ENCODE data around the gene ARAP2. TPM values are rescaled to one million over a fixed set of nuclear protein-coding genes. Genes with fewer than 3 reads are reported as not detected.

The ARAP2 gene
- total RNA-seq, 1 donor from 2014 or later: 29.5 TPM

DNA sequence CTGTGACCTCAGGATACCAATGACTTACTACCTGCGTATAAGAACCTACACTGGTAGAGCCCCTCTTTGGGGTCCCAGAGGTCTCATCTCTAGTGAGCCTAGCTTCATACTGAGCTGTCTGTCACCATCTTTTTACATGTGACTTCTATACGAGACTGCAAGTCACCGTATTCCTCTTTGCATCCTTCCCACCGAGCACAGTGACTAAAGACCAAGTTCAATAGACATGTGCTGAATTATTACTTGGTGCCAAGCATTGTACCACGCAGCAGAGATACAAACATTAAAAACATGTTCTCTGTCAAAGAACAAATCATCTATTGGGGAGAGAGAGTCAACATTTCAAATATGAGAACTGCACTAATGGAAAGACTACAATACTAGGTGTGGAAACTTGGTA is 16.4 kb downstream of the ARAP2 start:
- Mint-ChIP-seq H3K4me3 (ENCODE audit: low read depth) (no peak overlapping the region), H3K27ac (no peak overlapping the region), H3K27me3 (ENCODE audit: low read depth) (no peaks in the 10 kb centered on the region), H3K36me3 (ENCODE audit: low read depth) (peaks cover 45% of the 10 kb centered on the region), H3K9me3 (peaks cover 7% of the 10 kb centered on the region), H3K4me1 (ENCODE audit: low read depth) (peaks cover 28% of the 10 kb centered on the region)
- intact Hi-C loops (cut with micrococcal nuclease): no loop called here
- DNase-seq (ENCODE audit: low spot score): no peak

DNA sequence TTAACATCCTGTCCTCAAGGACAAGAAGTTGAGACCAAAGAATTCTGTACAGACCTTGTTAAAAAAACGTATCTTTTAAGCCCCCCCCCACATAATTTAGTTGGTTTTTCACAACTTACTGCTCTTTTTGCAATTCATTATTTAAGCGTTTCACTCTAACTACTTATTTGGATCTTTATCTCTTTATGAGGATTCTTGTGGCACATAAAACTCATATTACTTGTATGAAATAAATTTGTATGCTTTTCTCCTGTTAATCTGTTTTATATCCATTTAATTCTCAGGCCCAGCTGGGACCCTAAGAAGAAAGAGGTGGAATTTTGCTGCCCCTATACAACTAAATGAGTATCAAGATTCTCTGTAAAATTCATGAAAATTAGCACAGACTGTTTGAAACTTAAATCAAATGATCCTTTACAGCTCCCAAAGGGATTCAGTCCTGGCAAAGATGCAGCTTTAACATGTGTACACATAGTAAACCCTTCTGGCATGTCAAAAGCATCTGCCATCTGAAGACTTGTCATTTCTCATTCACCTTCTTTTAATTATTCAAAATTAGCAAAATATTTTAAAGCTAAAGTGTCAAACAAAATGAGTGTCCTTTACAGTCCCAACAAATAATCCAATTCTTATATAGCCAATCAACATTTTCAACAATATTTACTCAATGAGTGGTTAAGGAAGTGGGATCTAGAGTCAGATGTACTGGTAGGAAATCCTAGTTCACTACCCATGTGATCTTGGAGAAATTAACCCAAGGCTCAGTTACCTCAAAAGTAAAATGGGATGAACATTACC is 17.7 kb downstream of the ARAP2 start:
- Mint-ChIP-seq H3K27ac (no peak overlapping the region), H3K36me3 (ENCODE audit: low read depth) (peaks cover 37% of the 10 kb centered on the region)

DNA sequence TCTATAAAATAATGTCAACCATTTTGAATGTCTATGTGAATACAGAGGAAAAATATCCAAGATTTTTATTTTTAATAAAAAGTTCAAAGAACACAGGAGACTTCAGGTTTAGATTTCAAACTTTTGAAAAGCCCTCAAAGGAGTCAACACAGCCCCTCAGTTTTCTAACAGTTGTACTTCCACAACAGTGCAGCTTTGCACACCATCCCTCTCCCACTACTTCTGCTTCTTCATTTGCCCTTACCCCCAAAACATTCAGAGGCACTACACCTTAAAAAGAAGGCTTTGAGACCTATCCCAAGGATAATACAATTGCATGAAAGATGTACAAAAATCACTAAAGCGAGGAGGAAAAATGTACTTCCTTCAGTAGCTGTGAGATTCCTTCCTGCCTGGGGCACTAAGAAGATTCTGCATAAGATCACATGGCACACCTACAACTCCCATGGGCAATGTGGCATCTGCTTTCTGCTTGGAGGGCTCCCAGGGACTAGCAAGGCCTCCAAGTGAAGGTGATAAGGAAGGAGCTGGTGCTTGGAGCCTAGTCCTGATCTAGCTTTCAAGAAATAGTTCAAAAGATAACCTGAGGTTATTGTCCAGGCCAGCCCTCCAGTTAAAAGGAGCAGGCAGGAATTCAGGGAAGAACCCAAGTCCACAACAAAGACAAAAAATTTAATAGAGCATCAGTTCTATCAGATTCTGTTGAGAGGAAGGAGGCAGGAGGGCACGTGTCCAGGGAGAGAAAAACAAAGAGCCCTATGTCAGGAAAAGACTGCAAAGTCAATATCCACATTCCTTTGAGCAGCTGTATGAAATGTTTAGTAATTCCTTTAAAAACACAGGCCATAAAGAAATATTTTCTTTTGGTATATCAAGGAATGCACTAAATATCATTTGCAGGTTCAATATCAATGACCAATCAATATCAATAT is 19.1 kb downstream of the ARAP2 start:
- H3K9me3 Mint-ChIP-seq: no peaks in the 10 kb centered on the region
- intact Hi-C loops (cut with micrococcal nuclease): loop anchor here (2.0 kb wide), 1 partner anchor 16 kb away; no protein-coding TSS in a partner anchor
- no peak overlapping the region for H3K4me3 Mint-ChIP-seq (ENCODE audit: low read depth)
- H3K27ac Mint-ChIP-seq: no peak overlapping the region
- peaks cover 20% of the 10 kb centered on the region for H3K4me1 Mint-ChIP-seq (ENCODE audit: low read depth)
- no peak for DNase-seq (ENCODE audit: low spot score)
- peaks cover 36% of the 10 kb centered on the region for H3K36me3 Mint-ChIP-seq (ENCODE audit: low read depth)
- no peaks in the 10 kb centered on the region for H3K27me3 Mint-ChIP-seq (ENCODE audit: low read depth)

More for the DNA sequence above, 17.7 kb downstream of the ARAP2 start:
- no peak for DNase-seq (ENCODE audit: low spot score)
- Mint-ChIP-seq H3K4me1 (ENCODE audit: low read depth) (peaks cover 24% of the 10 kb centered on the region), H3K9me3 (no peaks in the 10 kb centered on the region), H3K4me3 (ENCODE audit: low read depth) (no peak overlapping the region), H3K27me3 (ENCODE audit: low read depth) (no peaks in the 10 kb centered on the region)
- intact Hi-C loops (cut with micrococcal nuclease): no loop called here

DNA sequence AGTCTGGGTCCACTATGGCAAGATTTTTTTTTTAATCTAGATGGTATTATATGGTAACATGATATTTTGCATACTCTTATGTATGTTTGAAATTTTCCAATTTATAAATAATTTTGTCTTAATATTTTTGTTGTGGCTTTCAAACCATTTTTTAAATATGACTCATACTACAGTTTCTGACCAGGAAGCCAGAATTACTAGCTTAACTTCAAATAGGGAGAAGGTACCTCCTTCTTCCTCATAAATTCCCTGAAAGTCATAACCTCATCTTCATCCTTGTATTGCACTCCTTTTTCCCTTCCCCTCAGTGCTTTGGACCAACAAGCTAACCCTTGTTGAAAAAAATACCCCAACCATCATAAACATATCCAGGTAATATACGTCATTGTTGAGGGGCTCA is 21.6 kb downstream of the ARAP2 start:
- no peak for DNase-seq (ENCODE audit: low spot score)
- Mint-ChIP-seq H3K36me3 (ENCODE audit: low read depth) (peaks cover 33% of the 10 kb centered on the region), H3K9me3 (no peaks in the 10 kb centered on the region), H3K27ac (no peak overlapping the region), H3K4me3 (ENCODE audit: low read depth) (no peak overlapping the region), H3K4me1 (ENCODE audit: low read depth) (peaks cover 34% of the 10 kb centered on the region), H3K27me3 (ENCODE audit: low read depth) (no peaks in the 10 kb centered on the region)
- intact Hi-C loops (cut with micrococcal nuclease): no loop called here

DNA sequence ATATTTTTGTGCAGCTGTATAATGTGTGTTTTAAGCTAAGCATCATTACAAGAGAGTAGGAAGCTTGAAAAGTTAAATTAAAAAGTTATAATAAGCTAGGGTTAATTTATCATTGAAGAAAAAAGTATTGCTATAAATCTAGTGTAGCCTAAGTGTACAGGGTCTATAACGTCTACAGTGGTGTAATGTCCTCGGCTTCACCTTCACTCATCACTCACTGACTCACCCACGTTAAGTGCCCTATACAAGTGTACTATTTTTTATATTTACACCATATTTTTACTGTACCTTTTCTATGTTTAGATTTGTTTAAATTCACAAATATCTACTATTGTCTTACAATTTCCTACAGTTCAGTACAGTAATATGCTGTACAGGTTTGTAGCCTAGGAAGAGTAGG is 23.5 kb downstream of the ARAP2 start:
- H3K36me3 Mint-ChIP-seq (ENCODE audit: low read depth): peaks cover 23% of the 10 kb centered on the region
- intact Hi-C loops (cut with micrococcal nuclease): no loop called here
- H3K4me3 Mint-ChIP-seq (ENCODE audit: low read depth): no peak overlapping the region
- no peaks in the 10 kb centered on the region for H3K9me3 Mint-ChIP-seq
- DNase-seq (ENCODE audit: low spot score): no peak
- peaks cover 29% of the 10 kb centered on the region for H3K4me1 Mint-ChIP-seq (ENCODE audit: low read depth)
- no peaks in the 10 kb centered on the region for H3K27me3 Mint-ChIP-seq (ENCODE audit: low read depth)
- no peak overlapping the region for H3K27ac Mint-ChIP-seq

DNA sequence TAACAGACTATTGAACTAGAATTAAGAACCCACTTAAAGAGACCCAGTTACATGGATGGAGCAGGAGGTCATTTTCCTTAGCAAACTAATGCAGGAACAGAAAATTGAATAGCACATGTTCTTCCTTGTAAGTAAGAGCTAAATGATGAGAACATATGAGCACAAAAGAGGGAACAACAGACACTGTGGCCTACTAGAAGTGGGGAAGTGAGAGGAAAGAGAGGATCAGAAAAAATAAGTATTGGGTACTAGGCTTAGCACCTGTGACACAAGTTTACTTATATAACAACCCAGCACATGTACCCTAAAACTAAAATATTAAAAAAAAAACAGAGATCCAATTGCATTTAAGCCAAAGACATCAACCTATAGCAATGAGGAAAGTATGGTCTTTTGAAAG is 26.2 kb downstream of the ARAP2 start:
- Mint-ChIP-seq H3K4me3 (ENCODE audit: low read depth) (no peak overlapping the region), H3K36me3 (ENCODE audit: low read depth) (peaks cover 22% of the 10 kb centered on the region), H3K27me3 (ENCODE audit: low read depth) (no peaks in the 10 kb centered on the region), H3K4me1 (ENCODE audit: low read depth) (peaks cover 29% of the 10 kb centered on the region), H3K27ac (no peak overlapping the region), H3K9me3 (no peaks in the 10 kb centered on the region)
- no peak for DNase-seq (ENCODE audit: low spot score)
- intact Hi-C loops (cut with micrococcal nuclease): loop anchor here (10.0 kb wide), 1 partner anchor 177 kb away; no protein-coding TSS in a partner anchor

DNA sequence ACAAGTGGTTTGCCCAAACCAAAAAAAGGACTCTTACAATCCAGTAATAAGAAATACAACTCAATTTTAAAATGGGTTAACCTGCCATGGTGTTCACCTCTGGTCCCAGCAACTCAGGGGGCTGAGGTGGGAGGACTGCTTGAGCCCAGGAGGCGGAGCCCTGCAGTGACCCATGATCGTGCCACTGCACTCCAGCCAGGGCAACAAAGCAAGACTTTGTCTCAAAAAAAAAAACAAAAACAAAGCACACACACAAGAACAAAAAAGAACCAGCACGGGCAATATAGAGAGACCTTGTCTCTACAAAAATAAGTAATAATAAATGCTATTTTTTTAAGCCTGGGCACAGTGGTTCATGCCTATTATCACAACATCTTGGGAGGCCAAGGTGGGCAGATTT is 28.7 kb downstream of the ARAP2 start:
- Mint-ChIP-seq H3K36me3 (ENCODE audit: low read depth) (peaks cover 43% of the 10 kb centered on the region), H3K9me3 (no peaks in the 10 kb centered on the region), H3K27ac (no peak overlapping the region), H3K4me1 (ENCODE audit: low read depth) (peaks cover 31% of the 10 kb centered on the region), H3K27me3 (ENCODE audit: low read depth) (no peaks in the 10 kb centered on the region), H3K4me3 (ENCODE audit: low read depth) (no peak overlapping the region)
- DNase-seq (ENCODE audit: low spot score): no peak
- intact Hi-C loops (cut with micrococcal nuclease): loop anchor here (10.0 kb wide), 1 partner anchor 179 kb away; no protein-coding TSS in a partner anchor

DNA sequence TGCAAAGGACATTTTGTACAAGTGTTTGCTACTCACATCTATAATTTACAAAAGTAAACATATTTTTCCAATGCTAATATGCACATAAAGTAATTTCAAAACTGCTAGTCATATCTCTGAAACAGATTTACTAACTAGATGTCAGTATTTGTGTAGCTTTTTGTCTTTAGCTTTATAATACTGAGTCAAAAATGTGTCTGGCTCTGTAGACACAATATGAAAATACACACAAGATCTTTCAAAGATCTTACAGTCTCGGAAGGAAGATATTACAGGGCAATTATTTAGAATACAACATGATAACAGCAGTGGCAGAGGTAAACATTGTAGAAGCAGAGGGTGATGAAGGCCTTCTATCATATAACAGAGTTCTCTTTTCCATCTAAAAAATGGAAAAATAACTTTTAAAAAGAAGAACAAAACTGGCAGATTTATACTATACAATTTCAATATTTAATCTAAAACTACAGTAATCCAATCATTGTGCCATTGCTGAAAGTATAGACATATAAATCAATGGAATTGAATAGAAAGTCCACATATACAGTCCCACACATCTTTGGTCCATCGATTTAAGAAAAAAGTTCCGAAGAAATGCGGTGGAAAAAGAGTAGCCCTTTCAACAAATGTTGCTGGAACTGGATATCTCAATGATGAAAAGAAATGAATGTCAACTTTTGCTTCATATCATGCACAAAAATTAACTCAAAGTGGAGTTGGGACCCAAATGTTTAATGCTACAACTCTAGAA is 29.4 kb downstream of the ARAP2 start:
- intact Hi-C loops (cut with micrococcal nuclease): loop anchor here (10.0 kb wide), 1 partner anchor 180 kb away; no protein-coding TSS in a partner anchor
- no peaks in the 10 kb centered on the region for H3K9me3 Mint-ChIP-seq
- H3K36me3 Mint-ChIP-seq (ENCODE audit: low read depth): peaks cover 46% of the 10 kb centered on the region
- H3K4me1 Mint-ChIP-seq (ENCODE audit: low read depth): peaks cover 34% of the 10 kb centered on the region
- H3K27me3 Mint-ChIP-seq (ENCODE audit: low read depth): no peaks in the 10 kb centered on the region
- no peak overlapping the region for H3K4me3 Mint-ChIP-seq (ENCODE audit: low read depth)
- no peak overlapping the region for H3K27ac Mint-ChIP-seq
- no peak for DNase-seq (ENCODE audit: low spot score)

DNA sequence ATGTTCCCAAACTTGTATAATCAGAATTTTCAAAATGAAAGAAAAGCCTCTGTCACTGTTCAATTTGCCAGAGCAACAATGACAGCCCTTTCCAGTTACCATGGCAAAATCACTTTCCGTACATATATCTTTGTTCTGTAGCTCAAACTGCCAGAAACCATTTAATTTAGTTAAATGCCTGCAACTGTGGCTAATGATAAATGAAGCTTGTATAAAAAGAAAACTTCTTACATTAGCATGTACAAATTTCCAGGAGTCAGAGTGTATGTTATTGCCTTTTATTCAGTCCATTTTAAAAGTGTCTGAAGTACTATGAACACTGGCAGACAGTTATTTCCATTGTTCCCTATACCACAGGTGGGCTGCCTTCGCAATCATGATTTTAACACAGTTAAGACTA is 30.3 kb downstream of the ARAP2 start:
- Mint-ChIP-seq H3K4me3 (ENCODE audit: low read depth) (no peak overlapping the region), H3K4me1 (ENCODE audit: low read depth) (peaks cover 37% of the 10 kb centered on the region), H3K27me3 (ENCODE audit: low read depth) (no peaks in the 10 kb centered on the region), H3K27ac (peak overlapping the region; percentile 17), H3K9me3 (no peaks in the 10 kb centered on the region), H3K36me3 (ENCODE audit: low read depth) (peaks cover 49% of the 10 kb centered on the region)
- no peak for DNase-seq (ENCODE audit: low spot score)
- intact Hi-C loops (cut with micrococcal nuclease): loop anchor here (10.0 kb wide), 1 partner anchor 181 kb away; no protein-coding TSS in a partner anchor

DNA sequence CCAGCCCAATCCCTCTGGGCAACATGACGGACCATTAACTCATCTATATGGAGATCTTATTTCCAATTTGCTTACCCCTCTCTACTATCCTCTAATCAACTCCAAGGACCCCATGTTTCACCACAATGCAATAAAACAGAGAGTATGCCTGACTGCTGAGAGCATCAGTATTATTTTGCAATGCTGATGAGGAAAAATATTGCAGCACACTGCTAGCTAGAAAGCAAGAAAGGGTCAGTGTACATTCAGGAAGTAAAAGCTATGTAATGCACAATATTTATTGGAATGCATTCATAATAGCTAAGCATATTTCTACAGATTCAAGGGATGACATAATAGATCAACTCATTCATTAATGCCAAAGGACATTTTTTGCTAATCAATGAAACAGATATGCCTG is 33.2 kb downstream of the ARAP2 start:
- no peaks in the 10 kb centered on the region for H3K27me3 Mint-ChIP-seq (ENCODE audit: low read depth)
- H3K4me3 Mint-ChIP-seq (ENCODE audit: low read depth): no peak overlapping the region
- H3K4me1 Mint-ChIP-seq (ENCODE audit: low read depth): peaks cover 47% of the 10 kb centered on the region
- H3K9me3 Mint-ChIP-seq: no peaks in the 10 kb centered on the region
- DNase-seq (ENCODE audit: low spot score): no peak
- peaks cover 72% of the 10 kb centered on the region for H3K36me3 Mint-ChIP-seq (ENCODE audit: low read depth)
- no peak overlapping the region for H3K27ac Mint-ChIP-seq
- intact Hi-C loops (cut with micrococcal nuclease): loop anchor here (10.0 kb wide), 1 partner anchor 184 kb away; no protein-coding TSS in a partner anchor

DNA sequence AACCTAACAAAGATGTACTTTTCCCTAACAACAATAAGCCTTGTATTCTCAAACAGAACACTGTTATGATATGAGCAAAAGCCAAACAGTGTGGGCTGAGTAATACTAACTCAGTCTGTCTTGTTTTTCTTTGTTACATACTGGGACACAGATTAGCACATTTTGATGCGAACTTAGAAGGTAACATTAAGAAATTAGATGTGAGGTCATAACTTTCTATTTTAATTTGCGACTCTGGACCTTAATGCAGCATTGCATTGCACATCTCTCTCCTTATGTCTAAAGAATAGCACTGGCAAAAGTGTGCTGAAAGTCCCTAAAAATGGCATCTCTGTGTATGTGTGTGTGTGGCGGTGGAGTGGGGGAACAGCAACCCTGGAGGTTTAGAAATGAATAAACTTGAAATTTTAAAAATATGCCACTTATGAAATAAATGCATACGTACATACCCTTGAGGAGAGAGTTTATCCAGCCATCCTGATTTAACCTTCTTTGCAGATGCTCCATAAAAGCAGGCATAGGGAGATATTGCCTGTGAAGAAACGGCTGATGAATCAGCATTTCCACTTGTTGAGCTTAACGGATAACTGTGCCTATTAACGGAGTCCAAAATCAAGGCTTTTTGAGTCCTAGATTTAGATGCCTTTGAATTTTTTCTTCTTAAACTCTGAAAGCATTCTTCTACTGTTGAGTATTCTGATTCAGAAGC is 34.2 kb downstream of the ARAP2 start:
- Mint-ChIP-seq H3K27me3 (ENCODE audit: low read depth) (no peaks in the 10 kb centered on the region), H3K27ac (peak overlapping the region; percentile 94), H3K4me3 (ENCODE audit: low read depth) (peak overlapping the region; percentile 58), H3K36me3 (ENCODE audit: low read depth) (peaks cover 81% of the 10 kb centered on the region), H3K9me3 (no peaks in the 10 kb centered on the region), H3K4me1 (ENCODE audit: low read depth) (peaks cover 48% of the 10 kb centered on the region)
- intact Hi-C loops (cut with micrococcal nuclease): loop anchor here (1.0 to 10.0 kb wide), 3 partner anchors 31 to 185 kb away; no protein-coding TSS in a partner anchor
- no peak for DNase-seq (ENCODE audit: low spot score)

All from activated T-helper 2 cell treated with anti-CD3 and anti-CD28 coated beads, Interferon-gamma antibody, Interleukin-2, Interleukin-4, amounts not matched to agents 10 μg/mL and 5 μg/mL and 100 μg/mL, durations not matched to agents 14 hours and 24 hours and 36 hours (primary cell).